GM12878 (cell line): ENCODE measurements around the gene EPAS1. TPM values are rescaled to one million over a fixed set of nuclear protein-coding genes. Genes with fewer than 3 reads are reported as not detected.

Source experiments
- ATAC-seq: fragments of 200-7000 bp; cut with Tn5 transposase; 3 replicates; pipeline ENCODE4 v1.9.1; 2020; ENCODE audit warnings: mild to moderate bottlenecking, moderate library complexity
- BruUV-seq: library from RNA; stranded (reverse); fragments of 400-500 nt; replicated peaks from 2 replicates; lab custom pipeline; 2021; lab: Mats Ljungman, UMichigan
- CTCF ChIA-PET: fragments of 300-600 bp; sonication (Branson Sonifier 250); formaldehyde crosslinking; extraction: SDS; loops from one replicate; lab custom pipeline; 2021; ENCODE audit warnings: inconsistent platforms; lab: Yijun Ruan, JAX
- POLR2A ChIA-PET: fragments of 350-600 bp; formaldehyde crosslinking; extraction: SDS; loops from one replicate; lab custom pipeline; 2021; ENCODE audit warnings: inconsistent platforms; lab: Charles Lee
- RAD21 ChIA-PET: fragments of 300-600 bp; sonication (Branson Sonifier 250); formaldehyde crosslinking; loops from one replicate; lab custom pipeline; 2023; ENCODE audit warnings: antibody characterized with exemption; ENCODE audit not compliant: unreplicated experiment; lab: Charles Lee
- SMC1A ChIA-PET: fragments of 300-600 bp; sonication (Branson Sonifier 250); formaldehyde crosslinking; loops from one replicate; lab custom pipeline; 2023; ENCODE audit not compliant: unreplicated experiment, uncharacterized antibody; lab: Charles Lee
- DNase-seq: peaks from one replicate; pipeline ENCODE4 v3.0.0-alpha.2; 2011; ENCODE audit warnings: low read depth, low spot score
- FAIRE-seq: peaks from 3 replicates; lab custom pipeline; 2011; peaks lifted over from hg19 to GRCh38; lab: Jason Lieb, UNC
- H2AFZ ChIP-seq: 2 replicates; pipeline ENCODE4 v1.6.0; 2011; ENCODE audit warnings: low read depth, low read length, control low read depth; ENCODE audit not compliant: control insufficient read depth
- H3K27ac ChIP-seq: 2 replicates; pipeline ENCODE4 v1.5.1; 2011; ENCODE audit warnings: control low read depth; ENCODE audit not compliant: control insufficient read depth, insufficient read depth
- H3K27me3 ChIP-seq, 2 experiments: replicated peaks in 1 of 2; 2 replicates each; pipeline versions ENCODE4 v1.6.0 to v1.6.1; 2011; ENCODE audit warnings: low read length in 1 of 2; ENCODE audit not compliant: control insufficient read depth in 2 of 2, insufficient read depth in 2 of 2
- H3K36me3 ChIP-seq, 2 experiments: 2 replicates each; pipeline ENCODE4 v1.5.1; 2011; ENCODE audit warnings: low read length in 1 of 2; ENCODE audit not compliant: control insufficient read depth in 2 of 2, insufficient read depth in 2 of 2
- H3K4me1 ChIP-seq: 2 replicates; pipeline ENCODE4 v1.6.1; 2011; ENCODE audit warnings: mild to moderate bottlenecking, low read length, moderate library complexity, mixed read lengths; ENCODE audit not compliant: control insufficient read depth, insufficient read depth
- H3K4me2 ChIP-seq: 2 replicates; pipeline ENCODE4 v1.6.0; 2011; ENCODE audit warnings: control low read depth; ENCODE audit not compliant: control insufficient read depth, insufficient read depth
- H3K4me3 ChIP-seq: fragments of 200-600 bp; sonication (generic); 2 replicates; pipeline ENCODE4 v1.5.1; 2016
- H3K79me2 ChIP-seq: 2 replicates; pipeline ENCODE4 v1.6.0; 2011; ENCODE audit warnings: low read length; ENCODE audit not compliant: control insufficient read depth, insufficient read depth
- H3K9ac ChIP-seq: 2 replicates; pipeline ENCODE4 v1.8.0; 2011; ENCODE audit warnings: low read length, control low read depth, mixed read lengths; ENCODE audit not compliant: control insufficient read depth, insufficient read depth
- H3K9me3 ChIP-seq: replicated peaks from 3 replicates; pipeline ENCODE4 v1.5.1; 2011; ENCODE audit warnings: mild to moderate bottlenecking, low read length; ENCODE audit not compliant: control insufficient read depth, insufficient read depth
- H4K20me1 ChIP-seq: 2 replicates; pipeline ENCODE4 v1.6.0; 2011; ENCODE audit not compliant: control insufficient read depth, insufficient read depth
- CREB1 ChIP-seq: IDR thresholded peaks from 2 replicates; pipeline ENCODE4 v1.6.1; 2012; ENCODE audit warnings: low read depth, mild to moderate bottlenecking, inconsistent platforms
- DPF2 ChIP-seq: fragments of 450-650 bp; IDR thresholded peaks from 2 replicates; pipeline ENCODE4 v1.6.1; 2017; ENCODE audit warnings: mild to moderate bottlenecking
- FOXM1 ChIP-seq: IDR thresholded peaks from 2 replicates; pipeline ENCODE4 v1.6.1; 2012; ENCODE audit warnings: low read depth, mild to moderate bottlenecking, inconsistent platforms, low read length, moderate library complexity
- HCFC1 ChIP-seq: fragments of 150-350 bp; IDR thresholded peaks from 2 replicates; pipeline ENCODE4 v1.6.1; 2014; ENCODE audit warnings: low read length
- IKZF1 ChIP-seq: fragments of 450-650 bp; conservative IDR thresholded peaks from 2 replicates; pipeline ENCODE4 v1.6.1; 2017; ENCODE audit warnings: antibody characterized with exemption, mild to moderate bottlenecking
- IKZF2 ChIP-seq, 2 experiments: fragments of 450-650 bp; IDR thresholded peaks; 2 replicates each; pipeline ENCODE4 v1.6.1; 2017; ENCODE audit warnings: mild to moderate bottlenecking in 2 of 2, moderate library complexity in 2 of 2
- IRF4 ChIP-seq: IDR thresholded peaks from 2 replicates; pipeline ENCODE4 v1.6.1; 2011; ENCODE audit warnings: low read depth, low read length
- JUNB ChIP-seq: IDR thresholded peaks from 2 replicates; pipeline ENCODE4 v1.6.1; 2016; ENCODE audit warnings: antibody characterized with exemption, mild to moderate bottlenecking
- MEF2B ChIP-seq: fragments of 450-650 bp; IDR thresholded peaks from 2 replicates; pipeline ENCODE4 v1.6.1; 2018; ENCODE audit warnings: mild to moderate bottlenecking, moderate library complexity; ENCODE audit not compliant: partially characterized antibody, poor library complexity, severe bottlenecking
- NRF1 ChIP-seq: conservative IDR thresholded peaks from 2 replicates; pipeline ENCODE4 v1.6.1; 2011; ENCODE audit warnings: mild to moderate bottlenecking, low read depth, low read length, improper control_type of control experiment
- PML ChIP-seq: IDR thresholded peaks from 2 replicates; pipeline ENCODE4 v1.6.1; 2012; ENCODE audit warnings: low read length, inconsistent platforms
- POLR2AphosphoS5 ChIP-seq: IDR thresholded peaks from 2 replicates; pipeline ENCODE4 v1.6.1; 2011; ENCODE audit warnings: mild to moderate bottlenecking, low read length, inconsistent platforms
- POU2F2 ChIP-seq: IDR thresholded peaks from 3 replicates; pipeline ENCODE4 v1.6.1; 2011; ENCODE audit warnings: low read depth, mild to moderate bottlenecking, low read length, borderline replicate concordance
- SMAD1 ChIP-seq: fragments of 450-650 bp; IDR thresholded peaks from 2 replicates; pipeline ENCODE4 v1.6.1; 2018; ENCODE audit warnings: mild to moderate bottlenecking, low read depth; ENCODE audit not compliant: partially characterized antibody
- TBL1XR1 ChIP-seq: IDR thresholded peaks from 2 replicates; pipeline ENCODE4 v1.6.1; 2012; ENCODE audit warnings: low read depth, low read length, improper control_type of control experiment
- ZBED1 ChIP-seq: IDR thresholded peaks from 2 replicates; pipeline ENCODE4 v1.6.1; 2016; ENCODE audit warnings: borderline replicate concordance
- ZNF274 ChIP-seq: IDR thresholded peaks from one replicate; pipeline ENCODE4 v1.8.0; 2011; ENCODE audit not compliant: insufficient read length, insufficient read depth
- WGBS: methylation state at CpG from one replicate; pipeline ENCODE4 v1.1.6; 2016; ENCODE audit warnings: low lambda C conversion rate; ENCODE audit not compliant: insufficient replicate concordance, insufficient coverage; ENCODE audit errors: missing lambda C conversion rate; 5-methylcytosine and 5-hydroxymethylcytosine counted together
- in situ Hi-C: fragments of 300-500 bp; cut with MboI; formaldehyde crosslinking; loops from 9 replicates; pipeline ENCODE4 v1.14.3; 2018; ENCODE audit warnings: mixed read lengths
- intact Hi-C: fragments of 100-400 bp; cut with micrococcal nuclease; formaldehyde crosslinking; loops from one replicate; pipeline ENCODE4 v1.14.2; 2022; ENCODE audit not compliant: unreplicated experiment
- polyA plus RNA-seq, 11 experiments: library from polyadenylated mRNA; depleted of rRNA in 4 of 11; unstranded in 6 of 11; stranded (reverse) in 5 of 11; fragments of >200 nt; fragmentation: Nextera tagmentation in 4 of 11; fragmentation: Illumina TruSeq in 1 of 11; extraction: Ambion mirVana in 4 of 11; extraction: Trizol in 1 of 11; gene quantifications; 1 replicate in 1 of 11; 2 replicates in 10 of 11; pipeline versions ENCODE4 v1.2.1 to v1.2.3, GENCODE V29; 2011 to 2016; ENCODE audit warnings: inconsistent platforms in 2 of 11, missing spikeins in 2 of 11, low read depth in 1 of 11
- total RNA-seq, 4 experiments: library from RNA; depleted of rRNA in 3 of 4; stranded (reverse); fragments of >200 nt in 3 of 4; fragmentation: Illumina TruSeq in 1 of 4; extraction: Trizol in 1 of 4; gene quantifications; 2 replicates each; pipeline versions ENCODE4 v1.2.1 to v1.2.3, GENCODE V29; 2013 to 2021
- TF ChIP-seq, protein P1 (sequence below): fragments of 450-650 bp; IDR thresholded peaks from 2 replicates; pipeline ENCODE4 v1.6.1; 2018; ENCODE audit warnings: borderline replicate concordance, mild to moderate bottlenecking; ENCODE audit not compliant: partially characterized antibody
- TF ChIP-seq, protein P2 (sequence below): IDR thresholded peaks from 2 replicates; pipeline ENCODE4 v1.6.1; 2011; ENCODE audit warnings: borderline replicate concordance, low read depth, mild to moderate bottlenecking, moderate library complexity, mixed read lengths, low read length; ENCODE audit not compliant: insufficient read depth; ENCODE audit errors: extremely low read length

Gene EPAS1
- total and polyA plus RNA-seq, 10 of the 15 experiments (the other 5 are each of a cell fraction or from before 2014, with no cell fraction given): 0.11 to 22.0 (median 1.3) TPM; not detected in 1

GRCh38 chr2:46390036-46390435 lies 92.8 kb downstream of the EPAS1 start (continued):
- TF ChIP-seq NRF1: no peak
- no peak for TF ChIP-seq IKZF2 (IDR thresholded peaks at IDR 0.05)
- TF ChIP-seq FOXM1: no peak
- no peak for TF ChIP-seq ZBED1
- TF ChIP-seq TBL1XR1: no peak
- TF ChIP-seq ZNF274: no peak
- TF ChIP-seq, protein P1, sequence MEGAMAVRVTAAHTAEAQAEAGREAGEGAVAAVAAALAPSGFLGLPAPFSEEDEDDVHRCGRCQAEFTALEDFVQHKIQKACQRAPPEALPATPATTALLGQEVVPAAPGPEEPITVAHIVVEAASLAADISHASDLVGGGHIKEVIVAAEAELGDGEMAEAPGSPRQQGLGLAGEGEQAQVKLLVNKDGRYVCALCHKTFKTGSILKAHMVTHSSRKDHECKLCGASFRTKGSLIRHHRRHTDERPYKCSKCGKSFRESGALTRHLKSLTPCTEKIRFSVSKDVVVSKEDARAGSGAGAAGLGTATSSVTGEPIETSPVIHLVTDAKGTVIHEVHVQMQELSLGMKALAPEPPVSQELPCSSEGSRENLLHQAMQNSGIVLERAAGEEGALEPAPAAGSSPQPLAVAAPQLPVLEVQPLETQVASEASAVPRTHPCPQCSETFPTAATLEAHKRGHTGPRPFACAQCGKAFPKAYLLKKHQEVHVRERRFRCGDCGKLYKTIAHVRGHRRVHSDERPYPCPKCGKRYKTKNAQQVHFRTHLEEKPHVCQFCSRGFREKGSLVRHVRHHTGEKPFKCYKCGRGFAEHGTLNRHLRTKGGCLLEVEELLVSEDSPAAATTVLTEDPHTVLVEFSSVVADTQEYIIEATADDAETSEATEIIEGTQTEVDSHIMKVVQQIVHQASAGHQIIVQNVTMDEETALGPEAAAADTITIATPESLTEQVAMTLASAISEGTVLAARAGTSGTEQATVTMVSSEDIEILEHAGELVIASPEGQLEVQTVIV: no peak
- no peak for TF ChIP-seq JUNB
- no peak for TF ChIP-seq PML
- no peak for TF ChIP-seq IKZF1
- TF ChIP-seq POU2F2: no peak

- 41% methylated on average over 7 of the region's 7 CpGs for WGBS
- no peak for FAIRE-seq
Measured at GRCh38 chr2:46390901-46391395, 93.7 kb downstream of the EPAS1 start.

More at GRCh38 chr2:46390901-46391395, 93.7 kb downstream of the EPAS1 start:
- no peak overlapping the region for H3K9ac ChIP-seq
- no peaks in the 10 kb centered on the region for H3K79me2 ChIP-seq
- ChIA-PET POLR2A (no interaction called here), SMC1A (no interaction called here), RAD21 (no interaction called here), CTCF (interaction anchor here (0.9 kb wide), 1 partner anchor 69 kb away, joined by 3 read pairs; no protein-coding TSS in a partner anchor)
- no peak for DNase-seq
- no peak overlapping the region for H2AFZ ChIP-seq
- no peaks in the 10 kb centered on the region for H4K20me1 ChIP-seq
- no TSS peak for BruUV-seq
- TF ChIP-seq POLR2AphosphoS5: no peak
- no peak for TF ChIP-seq HCFC1
- no peak for TF ChIP-seq MEF2B
- no peak for TF ChIP-seq CREB1
- TF ChIP-seq, protein P2, sequence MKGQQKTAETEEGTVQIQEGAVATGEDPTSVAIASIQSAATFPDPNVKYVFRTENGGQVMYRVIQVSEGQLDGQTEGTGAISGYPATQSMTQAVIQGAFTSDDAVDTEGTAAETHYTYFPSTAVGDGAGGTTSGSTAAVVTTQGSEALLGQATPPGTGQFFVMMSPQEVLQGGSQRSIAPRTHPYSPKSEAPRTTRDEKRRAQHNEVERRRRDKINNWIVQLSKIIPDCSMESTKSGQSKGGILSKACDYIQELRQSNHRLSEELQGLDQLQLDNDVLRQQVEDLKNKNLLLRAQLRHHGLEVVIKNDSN: no peak
- TF ChIP-seq DPF2: no peak
- no peak for TF ChIP-seq SMAD1
- TF ChIP-seq IRF4: no peak
- no peak for ATAC-seq
- intact Hi-C loops (no loop called here), in situ Hi-C loops (no loop called here)
- H3K4me3 ChIP-seq: no peak overlapping the region
- H3K4me2 ChIP-seq: no peak overlapping the region
- no peak overlapping the region for H3K27ac ChIP-seq
- no peaks in the 10 kb centered on the region for H3K9me3 ChIP-seq
- no peaks in the 10 kb centered on the region for H3K36me3 ChIP-seq
- peaks cover 0 to 4% of the 10 kb centered on the region in 2 experiments; a peak in 2 of 4 replicates for H3K27me3 ChIP-seq
- no peaks in the 10 kb centered on the region for H3K4me1 ChIP-seq
